OCI-LY3 (cell line): Measurements from ENCODE around the gene TMPRSS5.

ENCODE experiments used
- CTCF ChIP-seq: fragments of 200-600, 300-600 bp; sonication (generic); IDR thresholded peaks from 2 replicates; pipeline ENCODE4 v1.5.1; 2014; ENCODE audit warnings: antibody characterized with exemption, low read length, low read depth
- EZH2phosphoT487 ChIP-seq: fragments of 200-600 bp; shearing (Covaris generic); IDR thresholded peaks from 2 replicates; pipeline ENCODE4 v1.6.1; 2018; ENCODE audit warnings: antibody characterized with exemption, mixed run types, low read depth

GRCh38 chr11:113732092-113732491 is 26.0 kb upstream of the TMPRSS5 start:
- TF ChIP-seq CTCF (no peak), EZH2phosphoT487 (no peak)
